ENCODE data around the gene JAZF1.

Gene JAZF1

GRCh38 chr7:28180031-28180363 is 598 bp downstream of the JAZF1 start:
- Histone ChIP-seq H3K4me2 (no peak overlapping the region), H2AFZ (ENCODE audit: low read depth) (no peak overlapping the region), H3K9ac (peak overlapping the region; percentile 46; the same call in 1 of the 2 replicates), H3K4me1 (ENCODE audit: low read depth, poor library complexity, severe bottlenecking) (peaks cover 50% of the 10 kb centered on the region), H3K79me2 (ENCODE audit: insufficient read depth, low read depth) (peaks cover 30% of the 10 kb centered on the region), H3K27ac (no peak overlapping the region), H3K4me3 (IDR thresholded peaks at IDR 0.05; ENCODE audit: insufficient read depth, low read depth, low read length) (no peak overlapping the region), H4K20me1 (ENCODE audit: insufficient read depth) (no peaks in the 10 kb centered on the region; the same call in 1 of the 2 replicates), H3K27me3 (ENCODE audit: insufficient read depth, low read depth) (no peaks in the 10 kb centered on the region), H3K36me3 (ENCODE audit: insufficient read depth) (no peaks in the 10 kb centered on the region)
- TF ChIP-seq CTCF (conservative IDR thresholded peaks at IDR 0.05; ENCODE audit: low read depth, low read length), result no peak

- Histone ChIP-seq H3K4me2 (peak overlapping the region; percentile 79), H3K27ac (no peak overlapping the region), H3K27me3 (ENCODE audit: insufficient read depth, low read depth) (no peaks in the 10 kb centered on the region), H3K9ac (peak overlapping the region; percentile 15; the same call in 1 of the 2 replicates), H4K20me1 (ENCODE audit: insufficient read depth) (no peaks in the 10 kb centered on the region; the same call in 1 of the 2 replicates), H3K79me2 (ENCODE audit: insufficient read depth, low read depth) (peaks cover 31% of the 10 kb centered on the region), H3K4me3 (IDR thresholded peaks at IDR 0.05; ENCODE audit: insufficient read depth, low read depth, low read length) (no peak overlapping the region), H2AFZ (ENCODE audit: low read depth) (peak overlapping the region; percentile 38; the same call in 1 of the 2 replicates), H3K4me1 (ENCODE audit: low read depth, poor library complexity, severe bottlenecking) (peaks cover 56% of the 10 kb centered on the region), H3K36me3 (ENCODE audit: insufficient read depth) (no peaks in the 10 kb centered on the region)
- TF ChIP-seq CTCF (conservative IDR thresholded peaks at IDR 0.05; ENCODE audit: low read depth, low read length), result no peak
These were observed 1.2 kb downstream of the JAZF1 start for GRCh38 chr7:28179120-28180030.

- Histone ChIP-seq H3K4me1 (ENCODE audit: low read depth, poor library complexity, severe bottlenecking) (peaks cover 59% of the 10 kb centered on the region), H3K36me3 (ENCODE audit: insufficient read depth) (no peaks in the 10 kb centered on the region), H3K27ac (no peak overlapping the region), H3K4me2 (peak overlapping the region; percentile 79), H3K79me2 (ENCODE audit: insufficient read depth, low read depth) (peaks cover 31% of the 10 kb centered on the region), H4K20me1 (ENCODE audit: insufficient read depth) (no peaks in the 10 kb centered on the region; the same call in 1 of the 2 replicates), H3K9ac (peak overlapping the region; percentile 15; the same call in 1 of the 2 replicates), H3K27me3 (ENCODE audit: insufficient read depth, low read depth) (no peaks in the 10 kb centered on the region), H2AFZ (ENCODE audit: low read depth) (peak overlapping the region; percentile 38; the same call in 1 of the 2 replicates), H3K4me3 (IDR thresholded peaks at IDR 0.05; ENCODE audit: insufficient read depth, low read depth, low read length) (no peak overlapping the region)
- no peak for TF ChIP-seq CTCF (conservative IDR thresholded peaks at IDR 0.05; ENCODE audit: low read depth, low read length)
These were observed 2.0 kb downstream of the JAZF1 start for GRCh38 chr7:28178599-28178998.

GRCh38 chr7:28177836-28178235 is 2.8 kb downstream of the JAZF1 start:
- Histone ChIP-seq H3K79me2 (ENCODE audit: insufficient read depth, low read depth) (peaks cover 36% of the 10 kb centered on the region), H3K4me2 (no peak overlapping the region), H3K9ac (no peak overlapping the region), H3K4me3 (IDR thresholded peaks at IDR 0.05; ENCODE audit: insufficient read depth, low read depth, low read length) (no peak overlapping the region), H3K27ac (no peak overlapping the region), H3K36me3 (ENCODE audit: insufficient read depth) (no peaks in the 10 kb centered on the region), H3K4me1 (ENCODE audit: low read depth, poor library complexity, severe bottlenecking) (peaks cover 56% of the 10 kb centered on the region), H4K20me1 (ENCODE audit: insufficient read depth) (no peaks in the 10 kb centered on the region; the same call in 1 of the 2 replicates), H3K27me3 (ENCODE audit: insufficient read depth, low read depth) (no peaks in the 10 kb centered on the region), H2AFZ (ENCODE audit: low read depth) (no peak overlapping the region)
- no peak for TF ChIP-seq CTCF (conservative IDR thresholded peaks at IDR 0.05; ENCODE audit: low read depth, low read length)
